CD4-positive, alpha-beta T cell treated with Interleukin-4 for 1 hour (primary cell): Measurements from ENCODE around the gene TMC6.
"Not testable (repeated sequence)": the region's sequence is repeated elsewhere in the genome, so short reads cannot be mapped to it uniquely, and the experiment has no call there.

Experiments used
- DNase-seq, 2 donors: peaks; one replicate each; pipeline ENCODE4 v3.0.0-alpha.2; 2020 to 2022

The TMC6 gene

GRCh38 chr17:78154903-78155811, 26.6 kb upstream of the TMC6 start:
- peak in 1 of 2 donors; percentile 80 for DNase-seq

- no peak for DNase-seq
Observed at GRCh38 chr17:78151514-78152008, 23.0 kb upstream of the TMC6 start.

- DNase-seq, result no peak
Observed at GRCh38 chr17:78148286-78149016, 19.9 kb upstream of the TMC6 start.

- peak in 1 of 2 donors; percentile 79 for DNase-seq
Observed at GRCh38 chr17:78147315-78147998, 18.9 kb upstream of the TMC6 start.

- no peak for DNase-seq
Observed at GRCh38 chr17:78146881-78147280, 18.3 kb upstream of the TMC6 start.

GRCh38 chr17:78146471-78146869, 17.9 kb upstream of the TMC6 start:
- no peak for DNase-seq

GRCh38 chr17:78144736-78145641, 16.4 kb upstream of the TMC6 start:
- no peak for DNase-seq

GRCh38 chr17:78144147-78144719, 15.7 kb upstream of the TMC6 start:
- DNase-seq, result peak in 1 of 2 donors; percentile 75

GRCh38 chr17:78143214-78144146, 14.9 kb upstream of the TMC6 start:
- DNase-seq, result no peak

- DNase-seq, result no peak
Observed at GRCh38 chr17:78142119-78142861, 13.7 kb upstream of the TMC6 start.

GRCh38 chr17:78141437-78142118, 13.0 kb upstream of the TMC6 start:
- DNase-seq, result no peak

- DNase-seq, result peak; percentile 97
Observed at GRCh38 chr17:78140169-78141051, 11.9 kb upstream of the TMC6 start.

GRCh38 chr17:78139861-78140168, 11.3 kb upstream of the TMC6 start:
- not testable (repeated sequence) for DNase-seq

- DNase-seq, result no peak
Observed at GRCh38 chr17:78138204-78139060, 9.9 kb upstream of the TMC6 start.

- DNase-seq, result peak; percentile 46 to 50
Observed at GRCh38 chr17:78137392-78138203, 9.0 kb upstream of the TMC6 start.

GRCh38 chr17:78135858-78136500, 7.4 kb upstream of the TMC6 start:
- no peak for DNase-seq
